HG03460 (cell line): ENCODE data around the gene DSCAML1.

Experiments
- ATAC-seq: cut with Tn5 transposase; IDR thresholded peaks from one replicate; pipeline ENCODE4 v1.9.1; 2021; ENCODE audit not compliant: unreplicated experiment

Gene DSCAML1

GRCh38 chr11:117591316-117592039 lies 205.5 kb downstream of the DSCAML1 start:
- no peak for ATAC-seq

- ATAC-seq = no peak
Measured at GRCh38 chr11:117589063-117589462, 208.0 kb downstream of the DSCAML1 start.

GRCh38 chr11:117588166-117588810 lies 208.7 kb downstream of the DSCAML1 start:
- no peak for ATAC-seq

- no peak for ATAC-seq
Measured at GRCh38 chr11:117587416-117587815, 209.6 kb downstream of the DSCAML1 start.

GRCh38 chr11:117586392-117586791 lies 210.6 kb downstream of the DSCAML1 start:
- no peak for ATAC-seq

DNA sequence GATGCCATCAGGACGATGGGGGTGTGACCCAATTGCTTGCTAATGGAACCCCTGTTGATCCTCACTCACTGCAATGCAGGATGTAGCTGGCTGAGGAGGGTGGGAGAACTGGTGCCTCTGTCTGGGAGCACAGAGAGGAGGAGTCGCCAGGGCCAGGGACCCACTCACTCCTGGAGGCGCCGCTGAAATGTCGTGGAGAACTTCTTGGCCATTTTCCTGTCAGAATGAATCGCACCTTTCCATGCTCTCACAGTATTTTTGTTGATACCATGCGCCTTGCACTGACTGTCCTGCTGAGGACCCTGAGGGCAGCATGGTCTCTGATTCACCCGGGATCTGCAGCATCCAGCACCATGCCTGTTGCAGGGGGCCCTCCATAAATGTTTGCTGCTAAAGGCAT lies 211.4 kb downstream of the DSCAML1 start:
- no peak for ATAC-seq

DNA sequence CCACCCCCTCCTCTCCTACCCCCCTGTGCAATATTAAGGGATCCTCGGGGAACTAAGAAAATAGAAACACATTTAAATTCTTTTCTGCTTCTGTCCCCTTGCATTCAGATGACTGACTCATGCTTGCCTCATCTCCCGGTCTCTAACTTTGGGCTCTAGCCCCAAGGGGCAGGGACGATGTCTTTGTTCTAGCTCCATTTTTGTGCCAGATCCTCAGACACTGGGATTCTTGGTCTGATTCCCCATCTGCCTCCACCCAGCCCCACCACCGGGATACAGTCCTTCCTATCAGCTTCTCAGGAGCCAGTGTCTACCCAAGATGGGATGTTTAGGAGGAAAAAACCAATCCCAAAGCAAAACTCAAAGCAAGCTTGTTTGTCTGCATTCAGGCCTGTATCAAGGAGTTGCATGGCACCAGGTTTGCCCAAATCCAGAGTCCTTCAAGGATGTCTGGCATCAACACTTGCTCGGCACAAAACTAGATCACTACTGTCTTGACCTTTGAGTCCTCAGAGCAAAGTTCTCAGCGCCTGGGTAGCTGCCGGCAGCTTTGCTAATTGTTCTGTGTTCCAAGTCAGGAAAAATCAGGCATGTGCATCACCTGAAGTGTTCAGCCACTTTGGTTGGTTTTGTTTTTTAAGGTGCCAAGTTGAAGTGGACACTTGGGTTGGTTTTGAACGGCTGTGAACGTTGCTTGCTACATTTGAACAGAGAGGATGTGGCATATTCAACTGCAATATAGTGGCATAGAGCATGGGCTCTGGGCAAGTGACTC lies 212.8 kb downstream of the DSCAML1 start:
- ATAC-seq = no peak

DNA sequence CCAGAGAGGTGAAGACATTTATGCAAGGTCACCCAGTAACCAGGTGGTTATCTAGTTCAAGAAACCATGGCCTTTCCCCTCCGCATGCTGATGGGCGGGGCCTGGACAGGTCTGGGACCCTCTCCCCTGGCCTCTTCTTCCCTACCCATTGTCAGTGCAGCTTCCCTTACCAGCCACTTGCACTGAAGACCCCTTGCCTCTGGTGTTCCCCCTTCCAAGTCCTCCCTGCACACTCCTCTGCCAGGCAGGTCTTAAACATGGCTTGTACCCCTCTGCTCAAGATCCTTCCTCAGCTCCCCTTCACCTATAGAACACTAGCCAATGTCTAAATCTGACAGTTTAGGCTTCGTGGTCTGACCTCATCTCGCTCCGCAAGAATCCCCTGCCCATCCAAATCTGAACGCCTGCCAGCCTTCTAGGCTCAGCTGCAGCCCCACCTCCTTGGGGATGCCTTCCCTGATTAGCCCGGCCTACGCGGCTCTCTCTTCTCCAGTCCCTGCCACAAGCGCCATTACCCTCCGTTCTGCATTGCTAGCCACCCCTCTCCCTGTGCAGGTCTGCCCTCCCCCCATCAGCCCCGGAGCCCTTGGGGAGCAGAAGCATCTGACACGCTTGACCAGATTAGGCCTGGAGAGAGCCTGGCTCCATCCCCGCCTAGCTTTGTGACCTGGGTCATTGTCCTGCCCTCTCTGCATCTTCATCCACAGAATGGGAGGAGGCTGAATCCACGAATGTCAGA lies 213.8 kb downstream of the DSCAML1 start:
- no peak for ATAC-seq

- ATAC-seq = no peak
Measured at GRCh38 chr11:117582433-117582832, 214.6 kb downstream of the DSCAML1 start.

GRCh38 chr11:117580866-117581265 lies 216.2 kb downstream of the DSCAML1 start:
- no peak for ATAC-seq

- ATAC-seq = no peak
Measured at GRCh38 chr11:117579161-117579560, 217.9 kb downstream of the DSCAML1 start.

DNA sequence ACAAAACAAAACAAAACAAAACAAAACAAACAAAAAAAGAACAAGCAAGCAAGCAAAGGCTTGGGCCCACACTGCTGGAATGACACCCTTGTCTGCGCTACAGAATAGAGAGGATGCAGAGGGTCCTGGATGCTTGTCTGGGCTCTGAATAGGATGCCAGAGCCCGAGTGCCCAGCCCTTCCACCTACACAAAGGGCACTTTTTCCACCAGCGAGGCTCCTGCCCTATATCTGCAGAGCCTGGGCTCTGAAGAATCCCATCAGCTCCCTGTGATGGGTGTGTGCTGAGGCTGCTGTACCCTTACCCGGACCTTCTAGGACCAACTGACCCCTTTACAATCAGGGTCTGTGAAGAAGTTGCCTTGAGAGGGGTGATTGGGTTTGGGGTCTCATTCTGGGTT lies 221.2 kb downstream of the DSCAML1 start:
- no peak for ATAC-seq

DNA sequence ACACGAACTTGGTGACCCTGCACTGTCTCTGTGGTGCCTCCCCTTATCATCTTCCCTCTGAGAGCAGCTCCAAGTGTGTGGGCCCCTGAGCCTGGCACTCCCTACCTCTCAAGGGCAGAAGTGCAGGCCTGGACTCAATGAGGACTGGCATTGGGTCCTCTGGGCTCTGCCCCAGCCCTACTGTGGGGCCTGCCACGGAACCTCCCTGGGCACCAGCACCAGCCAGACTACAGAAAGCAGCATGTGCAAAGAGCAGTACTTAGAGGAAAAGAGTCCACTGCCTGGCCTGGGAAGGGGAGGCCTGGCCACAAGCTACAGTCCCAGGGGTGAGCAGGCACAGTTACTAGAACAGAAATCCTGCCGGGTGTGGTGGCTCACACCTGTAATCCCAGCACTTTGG lies 222.5 kb downstream of the DSCAML1 start:
- no peak for ATAC-seq

GRCh38 chr11:117573326-117573725 lies 223.7 kb downstream of the DSCAML1 start:
- no peak for ATAC-seq

- no peak for ATAC-seq
Measured at GRCh38 chr11:117572671-117573070, 224.3 kb downstream of the DSCAML1 start.

DNA sequence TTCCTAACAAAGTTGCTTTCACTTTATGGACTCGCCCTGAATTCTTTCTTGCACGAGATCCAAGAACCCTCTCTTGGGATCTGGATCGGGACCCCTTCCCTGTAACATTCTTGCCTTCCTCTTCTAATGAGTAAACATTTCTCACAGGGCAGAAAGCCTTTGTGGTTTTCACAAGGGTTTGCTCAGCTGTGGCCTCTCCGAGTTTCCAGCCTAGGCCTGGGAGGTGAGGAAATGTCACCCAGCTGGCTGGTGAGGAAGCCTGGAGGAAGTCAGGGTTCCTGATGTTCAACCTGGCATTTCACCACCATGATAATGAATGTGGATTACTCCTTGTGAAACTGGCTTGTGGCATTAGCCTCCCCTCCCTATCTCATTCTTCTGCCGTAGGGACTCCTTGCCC lies 224.9 kb downstream of the DSCAML1 start:
- ATAC-seq = no peak

- ATAC-seq = no peak
Measured at GRCh38 chr11:117570701-117571100, 226.3 kb downstream of the DSCAML1 start.

- no peak for ATAC-seq
Measured at GRCh38 chr11:117569911-117570310, 227.1 kb downstream of the DSCAML1 start.

GRCh38 chr11:117565709-117566108 lies 231.3 kb downstream of the DSCAML1 start:
- ATAC-seq = no peak

DNA sequence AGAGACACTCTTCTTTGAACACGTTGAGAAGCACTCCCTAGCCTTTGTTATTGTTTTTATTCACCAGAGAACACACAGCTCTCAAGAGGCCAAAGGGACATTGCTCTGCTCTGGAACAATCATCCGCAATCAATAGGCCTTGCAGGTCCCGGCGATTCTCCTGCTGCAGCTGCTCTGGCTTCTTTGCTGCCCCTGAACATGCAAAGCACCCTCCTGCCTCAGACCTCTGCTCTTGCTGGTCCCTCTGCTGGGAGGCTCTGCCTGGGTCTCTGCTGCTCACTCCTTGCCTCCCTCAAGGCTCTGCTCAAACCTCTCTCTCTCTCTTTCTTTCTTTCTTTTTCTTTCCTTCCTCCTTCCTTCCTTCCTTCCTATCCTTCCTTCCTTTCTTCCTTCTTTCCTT lies 232.7 kb downstream of the DSCAML1 start:
- ATAC-seq = no peak

- ATAC-seq = no peak
Measured at GRCh38 chr11:117563556-117563955, 233.5 kb downstream of the DSCAML1 start.
